Right atrium auricular region (tissue), 2 donors: Measurements from ENCODE around the gene DEPP1. TPM values are rescaled to one million over a fixed set of nuclear protein-coding genes. Genes with fewer than 3 reads are reported as not detected.

Experiments
- DNase-seq: peaks from one replicate; pipeline ENCODE4 v3.0.0-alpha.2; 2019; ENCODE audit warnings: low spot score
- H3K27ac ChIP-seq, 2 donors: fragments of 200-600 bp; sonication (generic); 1 replicate in 1 of 2; 2 replicates in 1 of 2; pipeline ENCODE4 v1.5.1; 2016 to 2019
- H3K27me3 ChIP-seq, 2 donors: fragments of 200-600 bp; sonication (generic); one replicate each; pipeline versions ENCODE4 v1.5.1 to v1.6.0; 2017 to 2019
- H3K36me3 ChIP-seq: fragments of 200-600 bp; sonication (generic); one replicate; pipeline ENCODE4 v1.5.1; 2016
- H3K4me1 ChIP-seq, 2 donors: fragments of 200-600 bp; sonication (generic); one replicate each; pipeline versions ENCODE4 v1.5.1 to v1.6.0; 2017 to 2019
- H3K4me3 ChIP-seq, 2 donors: fragments of 200-600 bp; sonication (generic); 1 replicate in 1 of 2; 2 replicates in 1 of 2; pipeline ENCODE4 v1.5.1; 2017 to 2019; ENCODE audit warnings: mild to moderate bottlenecking in 1 of 2, moderate library complexity in 1 of 2
- H3K9me3 ChIP-seq, 2 donors: fragments of 200-600 bp; sonication (generic); one replicate each; pipeline ENCODE4 v1.5.1; 2019
- total RNA-seq, 2 donors: library from RNA; depleted of rRNA; stranded (reverse); fragments of >200 nt; gene quantifications; one replicate each; pipeline ENCODE4 v1.1.0, GENCODE V29; 2016
- TF ChIP-seq, protein P1 (sequence below), 2 donors: fragments of 200-600 bp; sonication (generic); IDR thresholded peaks; one replicate each; pipeline ENCODE4 v1.5.1; 2019; ENCODE audit warnings: antibody characterized with exemption in 2 of 2

The DEPP1 gene
- total RNA-seq, 2 donors from 2014 or later, result 68.8 to 143 TPM

DNA sequence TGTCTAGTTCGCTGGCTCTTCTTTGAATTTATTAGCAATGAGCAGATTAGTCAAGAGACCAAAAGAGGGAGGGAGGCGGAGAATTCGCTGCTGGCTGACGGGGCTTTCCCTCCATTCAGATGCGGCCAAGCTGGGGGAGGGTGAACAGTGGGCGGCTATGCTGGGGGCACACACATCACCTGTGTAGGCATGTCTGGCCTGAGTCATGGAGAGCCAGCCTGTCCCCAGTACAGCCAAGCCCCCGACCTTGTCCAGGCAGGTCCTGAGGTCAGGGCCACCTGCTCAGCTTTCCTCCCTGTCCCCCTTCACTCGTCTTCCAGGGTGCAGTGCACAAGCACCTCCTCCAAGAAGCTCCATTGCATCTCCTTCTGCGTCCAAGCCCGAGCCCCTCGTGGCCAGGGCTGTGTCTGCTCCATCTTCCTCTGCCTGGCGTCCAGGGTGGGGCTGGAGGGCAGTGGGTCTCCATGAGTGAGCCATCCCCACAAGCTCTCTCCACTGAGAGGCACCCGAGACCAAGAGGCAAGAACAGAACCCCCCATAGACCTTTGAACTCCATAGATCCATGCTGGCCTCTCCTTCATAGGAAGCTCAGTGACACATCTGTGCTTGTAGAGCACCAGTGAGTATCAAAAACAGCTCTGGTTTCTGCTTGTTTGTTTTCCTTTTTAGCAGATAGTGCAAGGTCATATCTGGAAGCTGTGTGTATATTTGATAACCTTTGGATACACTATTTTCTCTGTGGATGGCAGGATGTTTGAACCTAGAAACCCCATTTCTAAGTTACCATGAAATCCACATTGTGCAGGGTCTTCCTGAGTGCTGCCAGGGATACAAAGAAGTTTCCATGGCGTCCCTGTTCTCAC is 1.9 kb upstream of the DEPP1 start:
- H3K9me3 ChIP-seq, result no peaks in the 10 kb centered on the region
- H3K27ac ChIP-seq, result peak overlapping the region; percentile 91 to 96
- no peak for DNase-seq
- H3K4me3 ChIP-seq, result no peak overlapping the region
- H3K27me3 ChIP-seq, result no peaks in the 10 kb centered on the region
- peaks cover 57% of the 10 kb centered on the region for H3K36me3 ChIP-seq
- TF ChIP-seq, protein P1, sequence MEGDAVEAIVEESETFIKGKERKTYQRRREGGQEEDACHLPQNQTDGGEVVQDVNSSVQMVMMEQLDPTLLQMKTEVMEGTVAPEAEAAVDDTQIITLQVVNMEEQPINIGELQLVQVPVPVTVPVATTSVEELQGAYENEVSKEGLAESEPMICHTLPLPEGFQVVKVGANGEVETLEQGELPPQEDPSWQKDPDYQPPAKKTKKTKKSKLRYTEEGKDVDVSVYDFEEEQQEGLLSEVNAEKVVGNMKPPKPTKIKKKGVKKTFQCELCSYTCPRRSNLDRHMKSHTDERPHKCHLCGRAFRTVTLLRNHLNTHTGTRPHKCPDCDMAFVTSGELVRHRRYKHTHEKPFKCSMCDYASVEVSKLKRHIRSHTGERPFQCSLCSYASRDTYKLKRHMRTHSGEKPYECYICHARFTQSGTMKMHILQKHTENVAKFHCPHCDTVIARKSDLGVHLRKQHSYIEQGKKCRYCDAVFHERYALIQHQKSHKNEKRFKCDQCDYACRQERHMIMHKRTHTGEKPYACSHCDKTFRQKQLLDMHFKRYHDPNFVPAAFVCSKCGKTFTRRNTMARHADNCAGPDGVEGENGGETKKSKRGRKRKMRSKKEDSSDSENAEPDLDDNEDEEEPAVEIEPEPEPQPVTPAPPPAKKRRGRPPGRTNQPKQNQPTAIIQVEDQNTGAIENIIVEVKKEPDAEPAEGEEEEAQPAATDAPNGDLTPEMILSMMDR (IDR thresholded peaks at IDR 0.05), result no peak
- H3K4me1 ChIP-seq, result peaks cover 0 to 100% of the 10 kb centered on the region in 2 donors

DNA sequence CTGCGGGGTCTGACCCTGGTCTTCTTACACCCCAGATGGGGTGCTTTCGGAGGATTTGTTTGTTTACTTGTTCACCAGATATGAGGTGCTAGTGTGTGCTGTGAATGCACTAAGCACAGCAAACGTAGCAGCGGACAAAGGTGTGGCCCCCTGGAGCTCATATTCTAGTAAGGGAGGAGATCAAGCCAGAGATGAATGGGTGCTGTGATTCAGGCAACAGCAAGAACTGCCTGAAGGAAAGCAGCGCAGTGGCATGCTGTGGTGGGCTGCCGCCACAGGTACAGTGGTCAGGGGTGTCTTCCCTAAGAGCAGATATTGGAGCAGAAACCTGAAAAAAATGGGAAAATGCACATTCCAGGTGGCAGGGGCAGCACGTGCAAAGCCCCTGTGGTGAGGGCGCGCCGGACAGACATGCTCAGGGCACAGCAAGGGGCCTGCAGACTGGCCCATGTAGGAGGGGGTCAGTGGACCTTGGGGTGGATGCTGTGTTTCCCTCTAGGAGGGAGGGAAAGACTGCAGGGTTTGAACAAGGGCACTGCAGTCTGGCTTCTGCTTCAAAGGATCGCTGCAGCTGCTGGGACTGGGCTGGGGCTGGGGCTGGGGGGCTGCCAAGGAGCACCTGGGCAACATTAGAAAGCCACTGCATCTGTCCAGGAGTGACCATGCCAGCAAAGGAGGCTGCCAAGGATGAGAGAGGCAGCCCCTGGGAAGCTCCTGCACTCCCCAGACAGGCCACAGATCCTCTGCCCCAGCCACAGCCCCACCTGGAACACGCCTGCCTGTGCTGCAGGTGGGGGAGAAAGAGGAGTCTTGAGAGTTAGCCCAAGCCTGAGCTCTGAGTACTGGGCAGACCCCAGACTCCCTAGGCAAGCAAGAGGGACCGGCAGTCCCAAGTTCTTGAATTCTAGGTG is 927 bp upstream of the DEPP1 start:
- Histone ChIP-seq H3K4me3 (no peak overlapping the region), H3K4me1 (peaks cover 0 to 100% of the 10 kb centered on the region in 2 donors), H3K27ac (peak overlapping the region; percentile 91 to 96), H3K36me3 (peaks cover 48% of the 10 kb centered on the region), H3K9me3 (no peaks in the 10 kb centered on the region), H3K27me3 (no peaks in the 10 kb centered on the region)
- TF ChIP-seq, protein P1 (IDR thresholded peaks at IDR 0.05), result no peak
- DNase-seq, result no peak

DNA sequence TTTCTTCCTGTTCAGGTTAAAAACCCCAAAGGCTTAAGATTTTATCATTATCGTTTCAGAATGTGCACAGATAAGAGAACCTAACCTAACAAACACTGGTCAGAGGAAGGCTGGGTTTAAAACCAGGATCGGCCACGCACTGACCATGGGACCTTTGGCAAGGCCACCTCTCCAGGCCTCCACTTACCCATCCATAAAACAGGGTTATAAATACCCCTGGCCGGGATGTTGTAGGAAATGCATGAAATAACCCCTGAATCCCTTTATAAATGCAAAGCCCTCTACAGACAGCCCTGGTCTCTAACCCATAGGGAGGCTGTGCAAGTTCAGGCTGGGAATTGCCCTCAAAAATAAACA is 418 bp downstream of the DEPP1 start:
- TF ChIP-seq, protein P1 (IDR thresholded peaks at IDR 0.05), result no peak
- H3K4me1 ChIP-seq, result peaks cover 0 to 100% of the 10 kb centered on the region in 2 donors
- peak overlapping the region; percentile 60 to 65 for H3K4me3 ChIP-seq
- peaks cover 35% of the 10 kb centered on the region for H3K36me3 ChIP-seq
- peak overlapping the region; percentile 91 to 96 for H3K27ac ChIP-seq
- H3K27me3 ChIP-seq, result no peaks in the 10 kb centered on the region
- no peaks in the 10 kb centered on the region for H3K9me3 ChIP-seq
- DNase-seq, result no peak

DNA sequence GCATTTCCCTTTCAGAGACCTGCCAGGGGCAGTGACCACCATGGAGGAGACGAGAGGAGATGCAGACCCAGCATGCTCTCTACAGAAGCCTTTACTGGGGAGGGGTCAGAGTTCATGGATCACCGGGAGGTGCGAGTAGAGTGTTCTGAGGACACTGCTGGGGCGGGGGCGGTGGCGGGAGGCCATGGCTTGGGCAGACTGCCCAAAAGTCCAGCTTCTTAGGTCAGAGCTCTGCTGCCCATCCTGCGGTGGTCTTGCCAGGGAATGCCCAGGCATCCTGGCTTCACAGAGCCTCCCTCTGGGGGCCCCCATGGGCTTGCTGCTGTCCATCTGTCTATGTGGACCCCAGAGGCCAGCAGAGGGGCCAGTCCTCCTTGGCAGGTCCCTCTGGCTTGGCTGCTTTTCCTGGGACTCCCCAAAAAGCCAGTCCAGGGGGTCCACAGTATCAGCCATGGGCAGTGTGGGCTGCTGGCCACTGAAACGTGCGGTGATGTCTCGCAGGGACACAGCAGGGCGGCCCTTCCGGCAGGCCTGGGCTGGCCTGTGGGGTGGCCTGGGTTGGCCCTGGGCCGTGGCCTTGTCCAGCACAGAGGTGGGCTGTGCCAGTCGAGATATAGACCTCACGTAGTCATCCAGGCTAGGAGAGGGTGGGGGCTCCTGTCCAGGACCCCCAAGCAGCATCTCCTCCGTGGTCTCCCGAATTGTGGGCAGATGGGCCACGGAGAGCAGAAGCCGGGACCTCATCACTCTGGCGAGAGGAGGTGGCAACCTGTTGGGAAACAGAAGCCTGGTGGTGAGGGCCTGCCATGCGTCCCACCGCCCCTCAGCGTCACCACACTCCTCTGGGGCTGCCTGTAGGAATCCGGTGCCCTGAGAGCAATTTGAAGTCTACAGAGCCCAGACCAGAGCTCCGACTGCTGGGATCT is 1.1 kb downstream of the DEPP1 start:
- Histone ChIP-seq H3K27ac (peak overlapping the region; percentile 91 to 96), H3K36me3 (peaks cover 28% of the 10 kb centered on the region), H3K4me1 (peaks cover 0 to 100% of the 10 kb centered on the region in 2 donors), H3K9me3 (no peaks in the 10 kb centered on the region), H3K27me3 (no peaks in the 10 kb centered on the region), H3K4me3 (peak overlapping the region; percentile 60 to 65)
- DNase-seq, result no peak
- TF ChIP-seq, protein P1 (IDR thresholded peaks at IDR 0.05), result no peak
